H1 (cell line): ENCODE results near the gene CDK5RAP3. TPM values are rescaled to one million over a fixed set of nuclear protein-coding genes. Genes with fewer than 3 reads are reported as not detected.
A peak's percentile ranks its signal among the peaks of the same experiment; 100 is the strongest.

Source experiments
- CTCF ChIA-PET: fragments of 300-600 bp; sonication (Branson Sonifier 250); formaldehyde crosslinking; loops from one replicate; lab custom pipeline; 2021; ENCODE audit not compliant: partially characterized antibody; lab: Charles Lee
- POLR2A ChIA-PET: fragments of 300-600 bp; sonication (Branson Sonifier 250); formaldehyde crosslinking; loops from one replicate; lab custom pipeline; 2021; ENCODE audit warnings: inconsistent platforms; ENCODE audit not compliant: partially characterized antibody; lab: Charles Lee
- DNase-seq, 2 experiments: peaks; one replicate each; pipeline versions ENCODE4 v3.0.0 to v3.0.0-alpha.2; 2010 to 2022; ENCODE audit warnings: low spot score in 2 of 2, low read depth in 1 of 2, mixed read lengths in 1 of 2
- FAIRE-seq: peaks from 2 replicates; lab custom pipeline; 2011; peaks lifted over from hg19 to GRCh38; lab: Jason Lieb, UNC
- H2AFZ ChIP-seq: 2 replicates; pipeline ENCODE4 v1.8.1; 2012; ENCODE audit warnings: low read length, inconsistent platforms
- H2AK5ac ChIP-seq: 2 replicates; pipeline ENCODE4 v1.6.1; 2013; ENCODE audit warnings: low read depth, low read length
- H2BK120ac ChIP-seq: replicated peaks from 2 replicates; pipeline ENCODE3; 2013; ENCODE audit warnings: low read depth, low read length, inconsistent platforms
- H2BK12ac ChIP-seq: 2 replicates; pipeline ENCODE4 v1.6.1; 2013; ENCODE audit warnings: low read depth, low read length
- H2BK15ac ChIP-seq: 2 replicates; pipeline ENCODE4 v1.6.1; 2013; ENCODE audit warnings: low read length
- H2BK20ac ChIP-seq: 2 replicates; pipeline ENCODE4 v1.6.1; 2013; ENCODE audit warnings: low read length
- H2BK5ac ChIP-seq: 2 replicates; pipeline ENCODE4 v1.6.1; 2013; ENCODE audit warnings: low read depth, low read length
- H3K14ac ChIP-seq: 2 replicates; pipeline ENCODE4 v1.6.1; 2013; ENCODE audit warnings: inconsistent platforms; ENCODE audit not compliant: insufficient read length
- H3K18ac ChIP-seq: 2 replicates; pipeline ENCODE4 v1.6.1; 2013; ENCODE audit warnings: low read length; ENCODE audit errors: extremely low read depth
- H3K23ac ChIP-seq: 2 replicates; pipeline ENCODE4 v1.6.1; 2013; ENCODE audit warnings: inconsistent platforms; ENCODE audit not compliant: insufficient read length
- H3K23me2 ChIP-seq: 2 replicates; pipeline ENCODE4 v1.6.1; 2013; ENCODE audit warnings: low read depth, low read length
- H3K27ac ChIP-seq: 2 replicates; pipeline ENCODE4 v1.6.1; 2011; ENCODE audit warnings: low read depth, low read length, inconsistent platforms
- H3K27me3 ChIP-seq, 4 experiments: replicated peaks in 1 of 4; 1 replicate in 1 of 4; 2 replicates in 3 of 4; pipeline versions ENCODE4 v1.6.1 to v1.8.1; 2011 to 2013; ENCODE audit warnings: low read length in 3 of 4, mild to moderate bottlenecking in 3 of 4, inconsistent platforms in 2 of 4, mixed read lengths in 2 of 4, moderate library complexity in 1 of 4; ENCODE audit not compliant: control insufficient read depth in 3 of 4, insufficient read depth in 3 of 4; ENCODE audit errors: extremely low read depth in 1 of 4
- H3K36me3 ChIP-seq, 4 experiments: 2 replicates each; pipeline versions ENCODE4 v1.6.1 to v1.8.1; 2011 to 2013; ENCODE audit warnings: mild to moderate bottlenecking in 4 of 4, low read length in 3 of 4, moderate library complexity in 2 of 4, control low read depth in 1 of 4, inconsistent platforms in 1 of 4; ENCODE audit not compliant: insufficient read depth in 4 of 4, control insufficient read depth in 2 of 4
- H3K4ac ChIP-seq: replicated peaks from 2 replicates; pipeline ENCODE3; 2013; ENCODE audit warnings: low read length, low read depth, mixed read lengths, inconsistent platforms; ENCODE audit not compliant: insufficient read length
- H3K4me1 ChIP-seq, 4 experiments: replicated peaks in 1 of 4; 1 replicate in 1 of 4; 2 replicates in 3 of 4; pipeline versions ENCODE4 v1.6.1 to v1.8.1; 2011 to 2013; ENCODE audit warnings: low read length in 3 of 4, inconsistent platforms in 2 of 4, mixed read lengths in 1 of 4; ENCODE audit not compliant: insufficient read depth in 4 of 4, control insufficient read depth in 3 of 4
- H3K4me2 ChIP-seq, 2 experiments: 2 replicates each; pipeline versions ENCODE4 v1.6.1 to v1.8.1; 2011 to 2013; ENCODE audit warnings: low read depth in 2 of 2, low read length in 2 of 2, control low read depth in 1 of 2, inconsistent platforms in 1 of 2, mild to moderate bottlenecking in 1 of 2; ENCODE audit not compliant: insufficient read depth in 1 of 2
- H3K4me3 ChIP-seq, 4 experiments: fragments of 200-600, 300-600 bp in 1 of 4; sonication (generic), shearing (Covaris generic), sonication (Bioruptor Twin) in 1 of 4; 2 replicates each; pipeline versions ENCODE4 v1.5.1 to v1.8.1; 2011 to 2016; ENCODE audit warnings: low read length in 4 of 4, low read depth in 3 of 4, control low read depth in 2 of 4, inconsistent platforms in 2 of 4, mild to moderate bottlenecking in 2 of 4, mixed read lengths in 1 of 4, moderate library complexity in 1 of 4; ENCODE audit not compliant: insufficient read depth in 2 of 4; ENCODE audit errors: extremely low read depth in 1 of 4
- H3K56ac ChIP-seq: replicated peaks from 2 replicates; pipeline ENCODE3; 2013; ENCODE audit warnings: low read depth, mild to moderate bottlenecking, mixed read lengths, low read length, inconsistent platforms; ENCODE audit not compliant: insufficient read length
- H3K79me1 ChIP-seq: 2 replicates; pipeline ENCODE4 v1.6.1; 2013; ENCODE audit warnings: low read depth, low read length, control low read depth
- H3K79me2 ChIP-seq, 2 experiments: 2 replicates each; pipeline versions ENCODE4 v1.6.1 to v1.8.1; 2012 to 2013; ENCODE audit warnings: low read length in 2 of 2, mild to moderate bottlenecking in 2 of 2, inconsistent platforms in 1 of 2; ENCODE audit not compliant: insufficient read depth in 2 of 2, control insufficient read depth in 1 of 2
- H3K9ac ChIP-seq, 4 experiments: replicated peaks in 1 of 4; 1 replicate in 1 of 4; 2 replicates in 3 of 4; pipeline versions ENCODE4 v1.6.1 to v1.8.1; 2011 to 2013; ENCODE audit warnings: low read depth in 3 of 4, low read length in 3 of 4, control low read depth in 2 of 4, mild to moderate bottlenecking in 2 of 4, moderate library complexity in 2 of 4, inconsistent platforms in 1 of 4; ENCODE audit errors: extremely low read depth in 1 of 4
- H3K9me3 ChIP-seq, 2 experiments: 2 replicates each; pipeline versions ENCODE4 v1.6.1 to v1.8.1; 2012 to 2013; ENCODE audit warnings: mild to moderate bottlenecking in 2 of 2, moderate library complexity in 2 of 2, control low read depth in 1 of 2, inconsistent platforms in 1 of 2, low read depth in 1 of 2, low read length in 1 of 2, mixed read lengths in 1 of 2; ENCODE audit not compliant: insufficient read depth in 2 of 2
- H4K20me1 ChIP-seq, 2 experiments: replicated peaks in 1 of 2; 2 replicates each; pipeline versions ENCODE3 to v1.8.1; 2011 to 2013; ENCODE audit warnings: inconsistent platforms in 2 of 2, low read length in 2 of 2, mild to moderate bottlenecking in 1 of 2; ENCODE audit not compliant: insufficient read depth in 2 of 2, control insufficient read depth in 1 of 2
- H4K5ac ChIP-seq: 2 replicates; pipeline ENCODE4 v1.6.1; 2013; ENCODE audit warnings: low read length, low read depth, mixed read lengths, inconsistent platforms; ENCODE audit not compliant: insufficient read length
- H4K8ac ChIP-seq: 2 replicates; pipeline ENCODE4 v1.8.0; 2013; ENCODE audit warnings: mild to moderate bottlenecking, moderate library complexity, low read length, inconsistent platforms; ENCODE audit not compliant: insufficient read depth; ENCODE audit errors: extremely low read depth
- H4K91ac ChIP-seq: replicated peaks from 2 replicates; pipeline ENCODE3; 2013; ENCODE audit warnings: low read length, mixed read lengths, inconsistent platforms; ENCODE audit not compliant: insufficient read length
- ASH2L ChIP-seq: fragments of 200-600, 300-600 bp; sonication (generic); IDR thresholded peaks from one replicate; pipeline ENCODE4 v1.7.1; 2017; ENCODE audit warnings: low read length
- BCL11A ChIP-seq, 2 experiments: IDR thresholded peaks; one replicate each; pipeline ENCODE4 v1.6.1; 2011; ENCODE audit warnings: low read depth in 2 of 2, low read length in 2 of 2, mild to moderate bottlenecking in 2 of 2
- CHD1 ChIP-seq: IDR thresholded peaks from 2 replicates; pipeline ENCODE4 v1.6.1; 2012; ENCODE audit warnings: low read depth, low read length, improper control_type of control experiment
- CREB1 ChIP-seq: IDR thresholded peaks from 2 replicates; pipeline ENCODE4 v1.6.1; 2012; ENCODE audit warnings: inconsistent platforms
- E2F6 ChIP-seq: IDR thresholded peaks from 2 replicates; pipeline ENCODE4 v1.6.1; 2012; ENCODE audit warnings: inconsistent platforms
- HDAC2 ChIP-seq, 2 experiments: fragments of 300-600 bp in 1 of 2; sonication (generic) in 1 of 2; IDR thresholded peaks; 2 replicates each; pipeline ENCODE4 v1.6.1; 2011 to 2012; ENCODE audit warnings: low read depth in 2 of 2, low read length in 2 of 2, mild to moderate bottlenecking in 2 of 2, moderate library complexity in 2 of 2, borderline replicate concordance in 1 of 2, inconsistent platforms in 1 of 2
- JUND ChIP-seq: IDR thresholded peaks from 2 replicates; pipeline ENCODE4 v1.6.1; 2011; ENCODE audit warnings: mild to moderate bottlenecking, improper control_type of control experiment, low read length
- RBBP5 ChIP-seq: IDR thresholded peaks from 2 replicates; pipeline ENCODE4 v1.7.1; 2012; ENCODE audit warnings: low read depth, mild to moderate bottlenecking, inconsistent platforms, low read length, moderate library complexity, borderline replicate concordance
- RXRA ChIP-seq: IDR thresholded peaks from 2 replicates; pipeline ENCODE4 v1.6.1; 2011; ENCODE audit warnings: low read depth, mild to moderate bottlenecking, low read length, moderate library complexity; ENCODE audit not compliant: insufficient read depth
- SIRT6 ChIP-seq: IDR thresholded peaks from one replicate; pipeline ENCODE4 v1.7.1; 2012; ENCODE audit warnings: low read length, inconsistent platforms
- SIX5 ChIP-seq: IDR thresholded peaks from 2 replicates; pipeline ENCODE4 v1.6.1; 2011; ENCODE audit warnings: mild to moderate bottlenecking, low read depth, low read length
- SP2 ChIP-seq: IDR thresholded peaks from 2 replicates; pipeline ENCODE4 v1.6.1; 2012; ENCODE audit warnings: mild to moderate bottlenecking, low read length, inconsistent platforms
- TAF7 ChIP-seq: optimal IDR thresholded peaks from 2 replicates; pipeline ENCODE3; 2011; ENCODE audit warnings: low read depth, mild to moderate bottlenecking, inconsistent platforms, low read length, moderate library complexity, borderline replicate concordance
- ZNF274 ChIP-seq: IDR thresholded peaks from 2 replicates; pipeline ENCODE4 v1.7.0; 2012; ENCODE audit warnings: low read length, borderline replicate concordance; ENCODE audit errors: extremely low read depth
- WGBS, 2 experiments: shearing (Covaris generic) in 1 of 2; methylation state at CpG; one replicate each; pipeline versions ENCODE4 v1.1.6 to v1.1.7; 2013 to 2015; ENCODE audit warnings: low lambda C conversion rate in 2 of 2, mixed read lengths in 2 of 2, inconsistent platforms in 1 of 2, low coverage in 1 of 2, missing lambda C conversion rate in 1 of 2; ENCODE audit not compliant: insufficient replicate concordance in 2 of 2, insufficient coverage in 1 of 2, insufficient read length in 1 of 2; ENCODE audit errors: extremely low coverage in 1 of 2, missing lambda C conversion rate in 1 of 2; 5-methylcytosine and 5-hydroxymethylcytosine counted together
- polyA plus RNA-seq, 7 experiments: library from polyadenylated mRNA; depleted of rRNA in 3 of 7; stranded (reverse) in 5 of 7; unstranded in 2 of 7; fragments of >200 nt in 5 of 7; fragments of 200-250 nt in 2 of 7; gene quantifications; 1 replicate in 5 of 7; 2 replicates in 1 of 7; 4 replicates in 1 of 7; pipeline versions ENCODE4 v1.2.1 to v1.2.3, GENCODE V29; 2011 to 2013; ENCODE audit warnings: missing spikeins in 2 of 7, mixed read lengths in 2 of 7
- total RNA-seq: library from RNA; stranded (reverse); fragmentation: NEBNext Ultra II Directional; extraction: Animal tissue kit (Norgen Biotek cat#: 25700); gene quantifications from 2 replicates; pipeline ENCODE4 v1.2.1, GENCODE V29; 2021

The CDK5RAP3 gene
- total and polyA plus RNA-seq, 2 of the 8 experiments (the other 6 are each of a cell fraction or from before 2014, with no cell fraction given), result 88.2 to 93.2 TPM

- H3K79me2 ChIP-seq, result no peaks in the 10 kb centered on the region
- POLR2A ChIA-PET, result interaction anchor here (0.6 to 2.2 kb wide), 7 partner anchors 10 to 1455 kb away, joined by 3 to 7 read pairs (median 3); partner anchors contain the start of genes PRR15L and SP2
- 30% methylated on average over 2 of the region's 2 CpGs; no CpG with 5 or more reads in 1 of the 2 experiments for WGBS, 2 experiments
- no peak for TF ChIP-seq ASH2L
- TF ChIP-seq E2F6, result no peak
- no peak for TF ChIP-seq ZNF274
- TF ChIP-seq CREB1, result peak; percentile 35; the same call in 1 of the 2 replicates
- TF ChIP-seq SIX5, result no peak
- no peak for TF ChIP-seq HDAC2 (IDR thresholded peaks at IDR 0.05; ENCODE audit: borderline replicate concordance in 1 of 2, low read depth in 2 of 2, low read length in 2 of 2)
- no peak for TF ChIP-seq BCL11A (IDR thresholded peaks at IDR 0.05; ENCODE audit: low read depth in 2 of 2, low read length in 2 of 2)
- TF ChIP-seq CHD1, result no peak
- no peak for TF ChIP-seq SIRT6
- TF ChIP-seq JUND, result peak; percentile 89
- no peak for TF ChIP-seq RBBP5
- TF ChIP-seq TAF7, result no peak
- no peak for TF ChIP-seq SP2
- TF ChIP-seq RXRA, result no peak
Observed at GRCh38 chr17:47946929-47947397, 23.9 kb upstream of the CDK5RAP3 start.

More at GRCh38 chr17:47946929-47947397, 23.9 kb upstream of the CDK5RAP3 start:
- H3K14ac ChIP-seq, result no peak overlapping the region
- DNase-seq, result peak; percentile 47 to 86
- H2AK5ac ChIP-seq, result no peak overlapping the region
- no peak overlapping the region for H2BK12ac ChIP-seq
- H3K4me2 ChIP-seq, result no peak overlapping the region
- no peak overlapping the region for H2BK15ac ChIP-seq
- CTCF ChIA-PET, result interaction anchor here (0.7 to 28.0 kb wide), 29 partner anchors 10 to 732 kb away, joined by 3 to 1010 read pairs (median 4); partner anchors contain the start of genes CDK5RAP3, LRRC46, MRPL10 and NFE2L1
- no peaks in the 10 kb centered on the region for H3K23me2 ChIP-seq
- H3K36me3 ChIP-seq, result no peaks in the 10 kb centered on the region; a peak in 1 of 8 replicates
- no peak overlapping the region for H3K18ac ChIP-seq
- H3K27me3 ChIP-seq, result peaks cover 0 to 6% (median 0%) of the 10 kb centered on the region in 4 experiments; a peak in 1 of 7 replicates
- H3K23ac ChIP-seq, result no peak overlapping the region
- no peak overlapping the region for H3K27ac ChIP-seq
- no peak overlapping the region for H2BK5ac ChIP-seq
- H3K56ac ChIP-seq, result no peak overlapping the region
- H4K5ac ChIP-seq, result no peak overlapping the region
- FAIRE-seq, result peak; percentile 79
- no peaks in the 10 kb centered on the region for H3K79me1 ChIP-seq
- no peak overlapping the region for H4K91ac ChIP-seq
- no peak overlapping the region for H3K4me3 ChIP-seq
- no peak overlapping the region for H3K9ac ChIP-seq
- no peak overlapping the region for H2AFZ ChIP-seq
- H4K8ac ChIP-seq, result no peak overlapping the region
- H2BK20ac ChIP-seq, result no peak overlapping the region
- no peak overlapping the region for H3K4ac ChIP-seq
- no peak overlapping the region for H2BK120ac ChIP-seq
- H3K9me3 ChIP-seq, result no peaks in the 10 kb centered on the region
- no peaks in the 10 kb centered on the region for H4K20me1 ChIP-seq
- peaks cover 0 to 8% (median 4%) of the 10 kb centered on the region in 4 experiments; a peak in 4 of 7 replicates for H3K4me1 ChIP-seq
